H1 (cell line): ENCODE measurements around the gene CCDC81.

Source experiments
- BCL11A ChIP-seq, 2 experiments: IDR thresholded peaks; one replicate each; pipeline ENCODE4 v1.6.1; 2011; ENCODE audit warnings: low read depth in 2 of 2, low read length in 2 of 2, mild to moderate bottlenecking in 2 of 2
- POLR2A ChIP-seq, 2 experiments: IDR thresholded peaks; 1 replicate in 1 of 2; 2 replicates in 1 of 2; pipeline ENCODE4 v1.6.1; 2011; ENCODE audit warnings: low read depth in 2 of 2, low read length in 2 of 2, mild to moderate bottlenecking in 2 of 2; ENCODE audit errors: control extremely low read depth in 1 of 2
- RXRA ChIP-seq: IDR thresholded peaks from 2 replicates; pipeline ENCODE4 v1.6.1; 2011; ENCODE audit warnings: low read depth, mild to moderate bottlenecking, low read length, moderate library complexity; ENCODE audit not compliant: insufficient read depth
- SAP30 ChIP-seq: fragments of 300-600 bp; sonication (generic); IDR thresholded peaks from 2 replicates; pipeline ENCODE4 v1.7.1; 2012; ENCODE audit warnings: low read length, moderate library complexity, mild to moderate bottlenecking, inconsistent platforms; ENCODE audit not compliant: insufficient read depth, insufficient replicate concordance
- USF2 ChIP-seq: IDR thresholded peaks from 2 replicates; pipeline ENCODE4 v1.6.1; 2011; ENCODE audit warnings: low read length, improper control_type of control experiment

GRCh38 chr11:86443415-86443814 lies 68.7 kb downstream of the CCDC81 start:
- TF ChIP-seq POLR2A (IDR thresholded peaks at IDR 0.05; ENCODE audit: control extremely low read depth in 1 of 2, low read depth in 2 of 2, low read length in 2 of 2) (no peak), USF2 (no peak), BCL11A (IDR thresholded peaks at IDR 0.05; ENCODE audit: low read depth in 2 of 2, low read length in 2 of 2) (no peak), RXRA (no peak), SAP30 (no peak)
